ENCODE measurements around the gene SH3PXD2B. TPM values are rescaled to one million over a fixed set of nuclear protein-coding genes. Genes with fewer than 3 reads are reported as not detected.

The SH3PXD2B gene
- total RNA-seq, 6 donors from 2014 or later: 17.1 to 55.5 (median 43.2) TPM

DNA sequence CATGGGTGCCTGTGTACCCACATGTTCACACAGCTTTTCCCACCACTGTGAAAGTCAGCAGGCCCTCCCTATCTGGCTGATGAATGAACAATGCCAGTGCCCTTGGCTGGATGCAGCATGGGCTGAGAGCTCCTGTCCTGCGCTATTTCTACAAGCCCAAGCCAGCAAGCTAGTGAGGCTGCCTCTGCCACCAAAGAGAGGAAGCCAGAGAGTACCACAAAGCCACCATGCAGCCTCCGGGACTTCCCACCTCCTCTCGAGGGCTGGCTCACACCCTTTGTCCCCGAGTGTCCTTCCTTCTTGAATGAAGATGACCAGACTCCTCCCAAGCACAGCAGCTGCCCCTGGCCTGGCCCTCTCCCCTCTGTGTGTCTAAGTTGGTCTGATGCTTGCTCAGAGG is 76.5 kb downstream of the SH3PXD2B start:
- Histone ChIP-seq H3K4me3 (no peak overlapping the region), H3K9me3 (no peaks in the 10 kb centered on the region), H3K4me1 (peaks cover 0 to 7% (median 0%) of the 10 kb centered on the region in 4 donors), H3K36me3 (peaks cover 0 to 21% (median 8%) of the 10 kb centered on the region in 4 donors), H3K27ac (no peak overlapping the region), H3K27me3 (no peaks in the 10 kb centered on the region)
- TF ChIP-seq POLR2AphosphoS5 (IDR thresholded peaks at IDR 0.05) (no peak), EP300 (IDR thresholded peaks at IDR 0.05) (no peak), POLR2A (IDR thresholded peaks at IDR 0.05) (no peak), CTCF (IDR thresholded peaks at IDR 0.05) (no peak)
- ATAC-seq (ENCODE audit: low FRiP score in 2 of 2) (no peak), DNase-seq (no peak)
- WGBS, 2 donors: 81 to 83% methylated on average over 4 of the region's 4 CpGs

DNA sequence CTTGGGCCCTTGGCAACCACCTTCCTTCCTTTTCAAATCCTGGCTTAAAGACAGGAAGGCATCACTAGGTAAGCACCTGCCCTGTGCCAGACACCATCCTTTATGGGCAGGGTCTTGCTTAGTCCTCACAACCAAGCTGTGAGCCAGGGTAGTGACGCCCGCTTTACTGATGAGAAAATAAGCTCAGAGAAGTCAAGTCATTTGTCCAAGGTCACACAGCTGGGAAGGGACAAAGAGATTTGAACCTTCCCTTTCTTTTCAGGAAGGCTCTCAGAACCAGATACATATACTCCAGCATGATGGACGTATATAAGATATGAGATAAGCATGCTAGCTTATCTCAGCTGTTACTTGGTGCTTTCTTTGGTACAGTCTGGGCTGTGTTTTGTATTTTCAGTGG is 76.9 kb downstream of the SH3PXD2B start:
- no peaks in the 10 kb centered on the region for H3K9me3 ChIP-seq
- H3K27ac ChIP-seq: no peak overlapping the region
- peaks cover 0 to 7% (median 0%) of the 10 kb centered on the region in 4 donors for H3K4me1 ChIP-seq
- 97 to 98% methylated on average over 3 of the region's 3 CpGs for WGBS, 2 donors
- DNase-seq (no peak), ATAC-seq (ENCODE audit: low FRiP score in 2 of 2) (no peak)
- peaks cover 0 to 21% (median 9%) of the 10 kb centered on the region in 4 donors for H3K36me3 ChIP-seq
- TF ChIP-seq POLR2A (IDR thresholded peaks at IDR 0.05): no peak
- no peak for TF ChIP-seq CTCF (IDR thresholded peaks at IDR 0.05)
- TF ChIP-seq POLR2AphosphoS5 (IDR thresholded peaks at IDR 0.05): no peak
- TF ChIP-seq EP300 (IDR thresholded peaks at IDR 0.05): no peak
- H3K27me3 ChIP-seq: no peaks in the 10 kb centered on the region
- no peak overlapping the region for H3K4me3 ChIP-seq

- TF ChIP-seq EP300 (IDR thresholded peaks at IDR 0.05): no peak
- no peak for TF ChIP-seq POLR2A (IDR thresholded peaks at IDR 0.05)
- no peak for TF ChIP-seq POLR2AphosphoS5 (IDR thresholded peaks at IDR 0.05)
- TF ChIP-seq CTCF (IDR thresholded peaks at IDR 0.05): no peak
- Histone ChIP-seq H3K4me1 (no peaks in the 10 kb centered on the region), H3K27me3 (no peaks in the 10 kb centered on the region), H3K9me3 (peaks cover 0 to 6% (median 5%) of the 10 kb centered on the region in 4 donors), H3K27ac (no peak overlapping the region), H3K36me3 (peaks cover 0 to 11% (median 2%) of the 10 kb centered on the region in 4 donors), H3K4me3 (no peak overlapping the region)
- no peak for ATAC-seq (ENCODE audit: low FRiP score in 2 of 2)
- no peak for DNase-seq
- WGBS, 2 donors: 93 to 94% methylated on average over 6 of the region's 6 CpGs
Observed at GRCh38 chr5:172374783-172375182, 79.5 kb downstream of the SH3PXD2B start.

GRCh38 chr5:172373680-172374079 is 80.6 kb downstream of the SH3PXD2B start:
- DNase-seq: no peak
- no peaks in the 10 kb centered on the region for H3K27me3 ChIP-seq
- peaks cover 0 to 11% (median 2%) of the 10 kb centered on the region in 4 donors for H3K36me3 ChIP-seq
- no peaks in the 10 kb centered on the region for H3K4me1 ChIP-seq
- WGBS, 2 donors: 94 to 100% methylated on average over 6 of the region's 6 CpGs
- TF ChIP-seq POLR2A (IDR thresholded peaks at IDR 0.05) (no peak), EP300 (IDR thresholded peaks at IDR 0.05) (no peak), POLR2AphosphoS5 (IDR thresholded peaks at IDR 0.05) (no peak), CTCF (IDR thresholded peaks at IDR 0.05) (no peak)
- ATAC-seq (ENCODE audit: low FRiP score in 2 of 2): no peak
- H3K4me3 ChIP-seq: no peak overlapping the region
- no peak overlapping the region for H3K27ac ChIP-seq
- H3K9me3 ChIP-seq: peaks cover 0 to 6% (median 5%) of the 10 kb centered on the region in 4 donors

DNA sequence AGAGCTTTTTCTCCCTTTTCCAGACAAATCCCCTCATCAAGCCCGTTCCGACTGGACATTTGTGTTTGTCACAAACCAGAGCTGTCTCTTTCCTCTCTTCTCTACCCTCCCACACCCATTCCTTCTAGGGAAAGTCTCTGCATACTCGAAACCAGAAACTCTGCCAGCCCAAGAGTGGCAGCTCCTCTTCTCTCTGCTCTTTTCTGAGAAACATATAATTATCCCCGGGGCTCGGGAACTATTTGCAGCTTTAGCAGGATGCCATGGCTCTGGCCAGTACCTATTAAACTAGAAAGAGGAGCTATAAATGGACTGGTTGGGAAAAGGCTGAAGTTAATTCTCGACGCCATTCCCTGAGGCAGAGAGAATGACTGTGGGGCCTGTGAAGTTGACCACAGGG is 82.6 kb downstream of the SH3PXD2B start:
- Histone ChIP-seq H3K27ac (no peak overlapping the region), H3K4me1 (no peaks in the 10 kb centered on the region), H3K27me3 (no peaks in the 10 kb centered on the region), H3K36me3 (peaks cover 0 to 13% (median 2%) of the 10 kb centered on the region in 4 donors), H3K4me3 (no peak overlapping the region), H3K9me3 (peaks cover 0 to 6% (median 5%) of the 10 kb centered on the region in 4 donors)
- 94 to 95% methylated on average over 7 of the region's 7 CpGs for WGBS, 2 donors
- ATAC-seq (ENCODE audit: low FRiP score in 2 of 2) (no peak), DNase-seq (no peak)
- TF ChIP-seq CTCF (IDR thresholded peaks at IDR 0.05) (no peak), POLR2A (IDR thresholded peaks at IDR 0.05) (no peak), POLR2AphosphoS5 (IDR thresholded peaks at IDR 0.05) (no peak), EP300 (IDR thresholded peaks at IDR 0.05) (no peak)

Data from upper lobe of left lung (tissue), 6 donors.